Measurements from ENCODE around the gene EPHB2.

Gene EPHB2

GRCh38 chr1:22808676-22809483, 98.2 kb downstream of the EPHB2 start:
- Histone ChIP-seq H3K9me3 (replicated peaks in 1 of 11) (no peaks in the 10 kb centered on the region), H3K36me3 (no peaks in the 10 kb centered on the region), H3K4me3 (no peak overlapping the region), H3K4me2 (no peak overlapping the region), H3K27me3 (no peaks in the 10 kb centered on the region), H3K9ac (no peak overlapping the region), H3K4me1 (peaks cover 0 to 8% (median 3%) of the 10 kb centered on the region in 10 experiments; a peak in 7 of 20 replicates), H3K27ac (no peak overlapping the region), H4K20me1 (peaks cover 0 to 16% (median 0%) of the 10 kb centered on the region in 11 experiments; a peak in 2 of 22 replicates)
- no peak for TF ChIP-seq Cebpa-rat (IDR thresholded peaks at IDR 0.05)

- H3K9me3 ChIP-seq (replicated peaks in 1 of 11) = no peaks in the 10 kb centered on the region
- no peaks in the 10 kb centered on the region for H3K36me3 ChIP-seq
- peaks cover 0 to 16% (median 0%) of the 10 kb centered on the region in 11 experiments; a peak in 2 of 22 replicates for H4K20me1 ChIP-seq
- H3K4me2 ChIP-seq = no peak overlapping the region
- no peaks in the 10 kb centered on the region for H3K27me3 ChIP-seq
- peaks cover 0 to 8% (median 3%) of the 10 kb centered on the region in 10 experiments; a peak in 7 of 20 replicates for H3K4me1 ChIP-seq
- no peak for TF ChIP-seq Cebpa-rat (IDR thresholded peaks at IDR 0.05)
- no peak overlapping the region for H3K4me3 ChIP-seq
- no peak overlapping the region for H3K27ac ChIP-seq
- no peak overlapping the region for H3K9ac ChIP-seq
Measured at GRCh38 chr1:22809783-22810182, 99.1 kb downstream of the EPHB2 start.

GRCh38 chr1:22810378-22810777, 99.7 kb downstream of the EPHB2 start:
- no peak overlapping the region for H3K9ac ChIP-seq
- H3K9me3 ChIP-seq (replicated peaks in 1 of 11) = no peaks in the 10 kb centered on the region
- no peaks in the 10 kb centered on the region for H3K36me3 ChIP-seq
- TF ChIP-seq Cebpa-rat (IDR thresholded peaks at IDR 0.05) = no peak
- no peak overlapping the region for H3K4me2 ChIP-seq
- H3K27me3 ChIP-seq = no peaks in the 10 kb centered on the region
- H3K27ac ChIP-seq = no peak overlapping the region
- peaks cover 0 to 8% (median 3%) of the 10 kb centered on the region in 10 experiments; a peak in 7 of 20 replicates for H3K4me1 ChIP-seq
- peaks cover 0 to 14% (median 0%) of the 10 kb centered on the region in 11 experiments; a peak in 2 of 22 replicates for H4K20me1 ChIP-seq
- no peak overlapping the region for H3K4me3 ChIP-seq

GRCh38 chr1:22812092-22812880, 101.6 kb downstream of the EPHB2 start:
- no peaks in the 10 kb centered on the region for H3K36me3 ChIP-seq
- H3K4me3 ChIP-seq = no peak overlapping the region
- peaks cover 0 to 4% (median 0%) of the 10 kb centered on the region in 11 experiments; a peak in 2 of 22 replicates for H4K20me1 ChIP-seq
- H3K27me3 ChIP-seq = no peaks in the 10 kb centered on the region
- no peak overlapping the region for H3K9ac ChIP-seq
- TF ChIP-seq Cebpa-rat (IDR thresholded peaks at IDR 0.05) = no peak
- no peaks in the 10 kb centered on the region for H3K4me1 ChIP-seq
- H3K27ac ChIP-seq = no peak overlapping the region
- no peaks in the 10 kb centered on the region for H3K9me3 ChIP-seq (replicated peaks in 1 of 11)
- no peak overlapping the region for H3K4me2 ChIP-seq

- Histone ChIP-seq H3K9me3 (replicated peaks in 1 of 11) (no peaks in the 10 kb centered on the region), H3K4me2 (no peak overlapping the region), H3K36me3 (no peaks in the 10 kb centered on the region), H4K20me1 (peaks cover 0 to 3% (median 0%) of the 10 kb centered on the region in 11 experiments; a peak in 1 of 22 replicates), H3K4me3 (no peak overlapping the region), H3K27me3 (no peaks in the 10 kb centered on the region), H3K9ac (no peak overlapping the region), H3K27ac (no peak overlapping the region), H3K4me1 (no peaks in the 10 kb centered on the region)
- TF ChIP-seq Cebpa-rat (IDR thresholded peaks at IDR 0.05) = no peak
Measured at GRCh38 chr1:22812993-22813790, 102.6 kb downstream of the EPHB2 start.

- Histone ChIP-seq H3K4me3 (no peak overlapping the region), H3K36me3 (no peaks in the 10 kb centered on the region), H3K27ac (no peak overlapping the region), H4K20me1 (peaks cover 0 to 3% (median 0%) of the 10 kb centered on the region in 11 experiments; a peak in 1 of 22 replicates), H3K9ac (no peak overlapping the region), H3K4me2 (no peak overlapping the region), H3K9me3 (replicated peaks in 1 of 11) (no peaks in the 10 kb centered on the region), H3K27me3 (no peaks in the 10 kb centered on the region), H3K4me1 (peaks cover 0 to 10% (median 7%) of the 10 kb centered on the region in 10 experiments; a peak in 14 of 20 replicates)
- TF ChIP-seq Cebpa-rat (IDR thresholded peaks at IDR 0.05) = no peak
Measured at GRCh38 chr1:22814176-22815042, 103.8 kb downstream of the EPHB2 start.

GRCh38 chr1:22815043-22815365, 104.4 kb downstream of the EPHB2 start:
- no peak overlapping the region for H3K27ac ChIP-seq
- peaks cover 0 to 3% (median 0%) of the 10 kb centered on the region in 11 experiments; a peak in 1 of 22 replicates for H4K20me1 ChIP-seq
- no peaks in the 10 kb centered on the region for H3K27me3 ChIP-seq
- no peaks in the 10 kb centered on the region for H3K36me3 ChIP-seq
- TF ChIP-seq Cebpa-rat (IDR thresholded peaks at IDR 0.05) = no peak
- peaks cover 0 to 13% (median 10%) of the 10 kb centered on the region in 10 experiments; a peak in 14 of 20 replicates for H3K4me1 ChIP-seq
- H3K4me2 ChIP-seq = no peak overlapping the region
- no peak overlapping the region for H3K4me3 ChIP-seq
- no peak overlapping the region for H3K9ac ChIP-seq
- H3K9me3 ChIP-seq (replicated peaks in 1 of 11) = no peaks in the 10 kb centered on the region

GRCh38 chr1:22815421-22816066, 104.9 kb downstream of the EPHB2 start:
- H3K9me3 ChIP-seq (replicated peaks in 1 of 11) = no peaks in the 10 kb centered on the region
- peaks cover under 1 to 13% (median 10%) of the 10 kb centered on the region in 10 experiments; a peak in 16 of 20 replicates for H3K4me1 ChIP-seq
- no peak overlapping the region for H3K27ac ChIP-seq
- H3K4me3 ChIP-seq = no peak overlapping the region
- H3K4me2 ChIP-seq = no peak overlapping the region
- TF ChIP-seq Cebpa-rat (IDR thresholded peaks at IDR 0.05) = no peak
- no peak overlapping the region for H3K9ac ChIP-seq
- H3K36me3 ChIP-seq = no peaks in the 10 kb centered on the region
- no peaks in the 10 kb centered on the region for H3K27me3 ChIP-seq
- H4K20me1 ChIP-seq = peaks cover 0 to 3% (median 0%) of the 10 kb centered on the region in 11 experiments; a peak in 1 of 22 replicates
